Measurements from ENCODE around the gene SCLY.

SCLY gene

GRCh38 chr2:238100821-238101771 lies 40.3 kb downstream of the SCLY start:
- TF ChIP-seq CTCF (IDR thresholded peaks at IDR 0.05; ENCODE audit: insufficient read depth, low read depth, low read length, missing control alignments), result no peak
- DNase-seq (ENCODE audit: low read depth), result no peak
- H3K4me3 ChIP-seq (ENCODE audit: low read length), result no peak overlapping the region

GRCh38 chr2:238101891-238102841 lies 41.4 kb downstream of the SCLY start:
- no peak for DNase-seq (ENCODE audit: low read depth)
- TF ChIP-seq CTCF (IDR thresholded peaks at IDR 0.05; ENCODE audit: insufficient read depth, low read depth, low read length, missing control alignments), result no peak
- no peak overlapping the region for H3K4me3 ChIP-seq (ENCODE audit: low read length)

GRCh38 chr2:238102865-238103264 lies 42.1 kb downstream of the SCLY start:
- no peak for TF ChIP-seq CTCF (IDR thresholded peaks at IDR 0.05; ENCODE audit: insufficient read depth, low read depth, low read length, missing control alignments)
- DNase-seq (ENCODE audit: low read depth), result no peak
- no peak overlapping the region for H3K4me3 ChIP-seq (ENCODE audit: low read length)

- no peak for DNase-seq (ENCODE audit: low read depth)
- TF ChIP-seq CTCF (IDR thresholded peaks at IDR 0.05; ENCODE audit: insufficient read depth, low read depth, low read length, missing control alignments), result no peak
- H3K4me3 ChIP-seq (ENCODE audit: low read length), result no peak overlapping the region
Measured at GRCh38 chr2:238103465-238104225, 42.8 kb downstream of the SCLY start.

GRCh38 chr2:238104226-238104690 lies 43.5 kb downstream of the SCLY start:
- no peak overlapping the region for H3K4me3 ChIP-seq (ENCODE audit: low read length)
- no peak for DNase-seq (ENCODE audit: low read depth)
- TF ChIP-seq CTCF (IDR thresholded peaks at IDR 0.05; ENCODE audit: insufficient read depth, low read depth, low read length, missing control alignments), result no peak

- DNase-seq (ENCODE audit: low read depth), result no peak
Measured at GRCh38 chr2:238104691-238105371, 44.0 kb downstream of the SCLY start.

More at GRCh38 chr2:238104691-238105371, 44.0 kb downstream of the SCLY start:
- no peak overlapping the region for H3K4me3 ChIP-seq (ENCODE audit: low read length)
- no peak for TF ChIP-seq CTCF (IDR thresholded peaks at IDR 0.05; ENCODE audit: insufficient read depth, low read depth, low read length, missing control alignments)

All from epithelial cell of esophagus (primary cell).